ENCODE data around the gene INCA1.

DNA sequence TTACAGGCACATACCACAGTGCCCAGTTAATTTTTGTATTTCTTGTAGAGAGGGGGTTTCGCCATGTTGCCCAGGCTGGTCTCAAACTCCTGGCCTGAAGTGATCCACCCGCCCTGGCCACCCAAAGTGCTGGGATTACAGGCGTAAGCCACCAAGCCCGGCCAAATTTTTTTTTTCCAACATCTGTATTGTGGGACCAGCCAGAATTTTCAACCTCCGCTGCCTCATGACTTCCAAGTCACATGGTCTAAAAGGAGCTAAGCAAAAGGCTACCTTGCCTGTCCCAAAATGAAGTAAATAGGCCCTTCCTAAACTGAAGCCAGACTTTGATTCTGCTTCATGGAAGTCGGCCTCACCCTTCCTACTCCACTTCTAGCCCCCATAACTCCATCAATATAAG is 25.5 kb downstream of the INCA1 start:
- TF ChIP-seq, protein P1, sequence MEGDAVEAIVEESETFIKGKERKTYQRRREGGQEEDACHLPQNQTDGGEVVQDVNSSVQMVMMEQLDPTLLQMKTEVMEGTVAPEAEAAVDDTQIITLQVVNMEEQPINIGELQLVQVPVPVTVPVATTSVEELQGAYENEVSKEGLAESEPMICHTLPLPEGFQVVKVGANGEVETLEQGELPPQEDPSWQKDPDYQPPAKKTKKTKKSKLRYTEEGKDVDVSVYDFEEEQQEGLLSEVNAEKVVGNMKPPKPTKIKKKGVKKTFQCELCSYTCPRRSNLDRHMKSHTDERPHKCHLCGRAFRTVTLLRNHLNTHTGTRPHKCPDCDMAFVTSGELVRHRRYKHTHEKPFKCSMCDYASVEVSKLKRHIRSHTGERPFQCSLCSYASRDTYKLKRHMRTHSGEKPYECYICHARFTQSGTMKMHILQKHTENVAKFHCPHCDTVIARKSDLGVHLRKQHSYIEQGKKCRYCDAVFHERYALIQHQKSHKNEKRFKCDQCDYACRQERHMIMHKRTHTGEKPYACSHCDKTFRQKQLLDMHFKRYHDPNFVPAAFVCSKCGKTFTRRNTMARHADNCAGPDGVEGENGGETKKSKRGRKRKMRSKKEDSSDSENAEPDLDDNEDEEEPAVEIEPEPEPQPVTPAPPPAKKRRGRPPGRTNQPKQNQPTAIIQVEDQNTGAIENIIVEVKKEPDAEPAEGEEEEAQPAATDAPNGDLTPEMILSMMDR (IDR thresholded peaks at IDR 0.05): no peak
- TF ChIP-seq POLR2A (IDR thresholded peaks at IDR 0.05): no peak

All from testis (tissue), 2 donors.